Renal cortex interstitium (tissue), 11 donors: ENCODE results near the gene MGLL. TPM values are rescaled to one million over a fixed set of nuclear protein-coding genes. Genes with fewer than 3 reads are reported as not detected.

Experiments
- DNase-seq, 11 donors: peaks; one replicate each; pipeline ENCODE4 v3.0.0-alpha.2; 2013; ENCODE audit warnings: low read depth in 9 of 11, low spot score in 4 of 11; ENCODE audit errors: extremely low read depth in 1 of 11
- polyA plus RNA-seq, 3 donors: library from polyadenylated mRNA; unstranded; fragments of 120-200 nt; gene quantifications; one replicate each; pipeline ENCODE4 v1.2.1, GENCODE V29; 2013; ENCODE audit not compliant: insufficient read length in 3 of 3

MGLL gene
- polyA plus RNA-seq, 3 donors, result 23.7 to 30.1 (median 24.5) TPM

GRCh38 chr3:127768346-127769008, 53.8 kb downstream of the MGLL start:
- DNase-seq, result no peak

DNA sequence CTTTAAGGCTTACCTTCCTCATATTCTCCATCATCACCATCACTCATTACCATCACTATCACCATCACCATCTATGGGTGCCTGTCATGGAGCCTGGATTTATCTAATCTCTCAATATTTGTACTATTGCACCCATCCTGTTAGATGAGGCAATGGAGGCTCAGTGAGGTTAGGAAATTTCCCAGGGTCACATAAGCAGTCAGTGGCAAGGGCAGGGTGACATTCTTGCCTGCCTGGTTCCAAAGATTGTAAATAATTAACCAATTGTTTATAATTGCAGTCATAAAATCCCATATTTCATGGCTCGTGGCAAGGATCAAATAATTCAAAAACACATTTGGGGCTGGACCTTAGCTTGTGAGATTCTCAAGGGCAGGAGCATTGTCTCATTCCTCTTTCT, 55.2 kb downstream of the MGLL start:
- no peak for DNase-seq

DNA sequence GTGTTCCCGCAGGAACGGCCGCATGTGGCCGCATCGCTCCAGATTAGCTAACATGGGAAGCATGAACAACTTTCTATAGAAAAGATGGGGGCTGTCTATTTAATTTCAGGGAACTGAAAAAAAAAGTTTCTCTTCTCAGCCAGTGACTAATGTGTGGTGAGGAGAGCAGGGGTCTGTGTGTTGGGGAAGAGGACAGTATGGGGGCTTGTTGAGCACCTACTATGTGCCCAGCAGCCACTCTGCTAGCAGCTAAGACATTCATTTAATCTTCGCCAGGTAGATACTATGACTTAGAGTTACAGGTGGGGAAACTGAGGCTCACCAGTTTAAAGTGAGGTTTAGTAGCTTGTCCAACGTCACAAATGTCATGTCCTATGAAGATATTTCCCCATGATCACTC, 56.6 kb downstream of the MGLL start:
- DNase-seq, result no peak

DNA sequence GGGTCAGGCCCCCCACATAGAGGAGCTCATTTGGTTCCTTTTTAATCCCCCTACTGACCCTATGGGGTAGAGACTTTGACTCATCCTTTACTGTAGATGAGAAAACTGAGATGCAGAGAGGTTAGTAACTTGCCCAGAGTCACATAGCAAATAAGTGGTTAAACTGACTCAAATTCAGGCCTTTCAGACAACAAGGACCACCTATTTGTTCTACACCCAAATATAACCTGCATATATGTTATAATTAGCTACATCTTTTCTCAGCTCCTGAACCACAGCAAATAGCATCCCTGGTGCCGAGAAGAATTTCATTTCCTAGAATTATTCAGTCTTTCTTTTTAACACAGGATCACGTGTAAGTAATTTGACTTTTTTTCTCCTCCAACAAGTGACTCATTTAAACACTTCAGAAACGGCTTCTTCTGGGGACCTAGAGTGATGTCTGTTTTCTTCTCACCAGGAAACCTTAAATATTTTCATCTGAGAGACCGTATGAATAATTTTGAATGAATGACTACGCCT, 57.4 kb downstream of the MGLL start:
- DNase-seq, result no peak

- DNase-seq, result no peak
These were observed 58.0 kb downstream of the MGLL start for GRCh38 chr3:127764301-127764700.

- no peak for DNase-seq
These were observed 58.5 kb downstream of the MGLL start for GRCh38 chr3:127763816-127764215.

DNA sequence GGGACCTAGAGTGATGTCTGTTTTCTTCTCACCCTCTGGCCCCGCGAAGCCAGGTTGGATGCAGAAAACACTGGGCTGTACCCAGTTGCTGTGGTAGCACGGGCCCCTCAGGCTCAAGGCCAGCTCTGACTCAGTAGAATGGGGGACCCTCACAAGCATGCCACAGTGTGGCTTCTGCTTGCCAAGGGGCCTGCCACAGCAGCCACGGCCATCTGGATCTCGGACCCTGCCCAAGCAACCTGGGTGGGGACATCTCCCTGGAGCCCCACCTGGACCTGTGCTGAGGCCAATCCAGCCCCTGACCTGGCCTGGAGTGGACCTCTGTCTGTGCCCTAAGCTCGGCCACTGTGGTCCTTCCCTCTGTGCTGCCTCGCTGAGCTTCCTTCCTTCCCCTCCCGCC, 59.0 kb downstream of the MGLL start:
- no peak for DNase-seq

DNA sequence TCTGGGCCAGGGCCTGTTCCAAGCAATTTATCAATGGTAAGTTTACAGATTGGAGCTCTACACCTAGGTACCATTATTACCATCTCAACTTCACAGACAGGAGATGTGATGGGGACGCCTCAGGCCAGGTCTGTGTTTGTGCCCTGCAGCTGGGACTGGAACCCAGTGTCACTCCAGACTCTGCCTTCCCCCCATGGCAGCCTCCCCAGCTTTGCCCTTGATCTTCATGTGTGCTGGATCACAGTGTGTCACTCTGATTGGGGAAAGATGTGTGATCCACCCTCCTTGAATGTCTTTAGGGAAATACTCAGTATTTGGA, 59.6 kb downstream of the MGLL start:
- no peak for DNase-seq

DNA sequence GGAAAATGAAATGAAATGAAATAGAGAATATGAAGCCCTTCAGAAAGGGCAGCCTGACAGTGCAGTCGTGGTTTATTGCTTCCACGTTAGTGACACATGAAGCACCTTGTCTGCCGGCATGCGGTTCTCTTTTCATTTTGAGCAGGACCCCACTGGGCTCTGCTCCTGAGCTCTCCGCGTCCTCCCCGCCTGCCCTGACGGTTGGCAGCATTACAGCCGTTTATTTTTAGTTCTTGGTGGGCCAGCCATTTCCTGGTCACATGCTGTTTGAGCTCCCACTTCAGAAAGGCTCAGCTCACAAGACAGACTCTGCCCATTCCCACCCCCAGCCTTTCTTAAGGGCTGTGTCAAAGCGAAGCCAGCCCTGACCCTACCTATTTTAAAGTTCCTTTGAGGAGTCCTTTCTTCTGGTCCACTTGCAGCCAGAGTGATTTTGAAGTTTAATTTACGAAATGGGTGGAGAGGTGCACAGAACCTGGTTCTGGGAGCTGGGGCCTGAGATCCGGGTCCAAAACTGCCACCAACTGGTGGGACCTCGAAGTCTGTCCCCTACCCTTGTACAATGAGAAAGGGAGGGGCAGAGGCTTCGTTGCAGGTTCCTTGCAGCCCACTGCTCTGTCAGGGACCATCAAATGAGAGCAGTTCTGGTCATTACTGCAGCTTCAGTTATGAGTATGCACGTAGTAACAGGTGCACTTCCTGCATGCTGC, 60.1 kb downstream of the MGLL start:
- no peak for DNase-seq

DNA sequence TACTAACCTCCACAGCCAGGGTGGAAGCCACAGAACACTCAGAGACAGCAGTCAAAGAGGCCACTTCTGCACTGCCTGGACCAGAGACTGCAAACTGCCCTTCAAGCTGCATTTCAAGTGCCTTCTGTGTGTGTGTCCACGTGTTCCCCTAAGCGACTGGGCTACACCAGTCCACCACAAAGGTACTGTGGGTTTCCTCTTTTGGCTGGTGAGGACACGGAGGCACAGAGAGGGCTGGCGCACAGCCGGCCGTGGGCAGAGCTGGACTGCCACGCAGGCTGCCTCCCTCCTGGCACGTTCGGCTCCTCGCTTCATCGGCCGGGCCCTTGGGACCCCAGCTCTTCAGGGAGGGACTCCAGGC, 60.9 kb downstream of the MGLL start:
- DNase-seq, result no peak

DNA sequence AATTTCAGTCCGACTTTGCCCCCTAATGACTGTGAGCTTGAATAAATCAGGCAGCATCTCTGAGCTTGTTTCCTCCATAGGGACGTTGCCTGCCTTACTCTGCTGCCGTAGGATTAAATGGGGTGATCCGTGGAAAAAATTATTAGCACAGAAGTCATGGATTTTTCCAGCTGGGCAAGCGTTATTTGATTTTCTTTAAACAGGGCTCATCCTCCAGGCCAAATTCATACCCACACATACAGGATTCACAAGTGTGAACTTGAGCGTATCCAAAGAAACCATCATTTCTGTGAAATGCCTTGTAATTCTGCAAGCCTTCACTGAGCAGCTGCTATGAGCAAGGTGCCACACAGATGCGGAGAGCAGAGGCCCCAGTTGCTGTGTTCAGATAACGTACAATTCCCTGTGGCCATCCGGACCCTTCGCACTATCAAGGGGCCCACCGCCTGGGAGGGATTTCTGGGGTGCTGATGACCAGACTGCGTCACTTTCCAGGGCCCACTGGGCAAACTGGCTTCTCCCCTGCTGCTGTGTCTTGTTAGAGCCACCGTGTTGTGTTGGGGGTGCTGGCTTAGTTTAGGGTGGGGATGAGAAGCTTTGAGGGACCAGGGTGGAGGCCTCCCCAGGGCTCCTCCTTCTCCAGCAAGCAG, 61.4 kb downstream of the MGLL start:
- no peak for DNase-seq

DNA sequence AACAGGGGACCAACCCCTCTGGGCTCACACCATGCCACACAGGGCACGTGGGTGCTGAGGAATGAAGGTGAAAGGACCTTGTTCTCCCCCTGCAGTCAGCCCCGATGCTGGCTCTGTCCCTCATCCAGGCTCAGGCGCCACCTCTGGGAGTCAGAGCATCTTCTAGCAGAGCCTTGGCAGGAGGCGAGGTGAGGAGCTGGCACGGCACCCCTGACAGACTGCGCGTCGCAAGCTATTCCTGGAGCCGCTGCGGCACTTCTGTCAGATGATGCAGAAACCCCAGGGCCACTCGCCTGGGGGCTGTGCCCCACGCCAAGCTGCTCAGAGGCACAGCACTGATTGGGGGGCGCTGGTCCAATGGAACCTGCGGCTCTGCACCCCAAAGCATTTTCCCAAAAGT, 62.0 kb downstream of the MGLL start:
- DNase-seq, result no peak

GRCh38 chr3:127759826-127760225, 62.5 kb downstream of the MGLL start:
- no peak for DNase-seq

DNA sequence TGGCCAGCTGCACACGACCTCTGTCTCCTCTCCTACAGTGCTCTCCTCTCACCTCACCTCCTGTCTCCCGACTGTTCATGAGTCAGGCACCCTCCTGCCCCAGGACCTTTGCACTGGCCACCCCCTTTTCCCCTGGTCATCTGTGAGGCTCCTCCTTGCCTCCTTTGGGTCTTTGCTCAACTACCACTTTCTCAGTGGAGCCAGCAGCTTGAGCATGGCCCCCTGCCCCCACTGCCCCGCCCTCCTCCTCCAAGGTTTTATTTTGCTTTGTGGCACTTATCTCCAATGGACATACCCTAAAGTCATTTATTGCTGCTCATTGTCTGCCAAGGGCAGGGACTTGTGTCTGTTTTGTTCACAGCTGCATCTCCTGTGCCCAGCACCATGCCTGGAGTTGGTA, 64.3 kb downstream of the MGLL start:
- DNase-seq, result no peak

- no peak for DNase-seq
These were observed 67.0 kb downstream of the MGLL start for GRCh38 chr3:127755305-127755681.

GRCh38 chr3:127754411-127755304, 67.7 kb downstream of the MGLL start:
- no peak for DNase-seq

DNA sequence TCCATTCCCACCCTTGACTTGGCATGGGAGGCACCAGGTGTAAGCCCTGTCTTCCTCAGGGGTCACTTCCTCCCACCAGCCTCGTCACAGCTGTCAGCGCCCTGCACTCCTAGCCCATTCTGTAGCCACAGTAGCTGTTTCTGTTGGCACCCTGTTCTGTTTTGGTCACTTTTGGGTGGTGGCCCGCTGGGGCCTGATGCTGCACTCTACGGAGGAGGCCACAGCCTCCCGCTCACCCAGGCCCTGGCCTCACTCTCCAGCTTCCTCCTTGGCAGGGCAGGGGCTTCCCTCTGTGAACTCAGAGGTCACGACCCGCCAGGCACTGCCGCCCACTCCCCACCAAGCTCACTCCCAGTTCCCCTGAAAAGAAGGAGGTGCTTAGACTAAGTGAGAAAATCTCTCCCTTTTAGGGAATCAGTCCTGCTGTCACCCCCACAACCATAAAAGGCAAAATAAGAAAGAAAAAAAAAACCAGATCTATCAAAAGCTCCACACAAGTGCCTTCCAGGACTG, 68.4 kb downstream of the MGLL start:
- DNase-seq, result no peak

DNA sequence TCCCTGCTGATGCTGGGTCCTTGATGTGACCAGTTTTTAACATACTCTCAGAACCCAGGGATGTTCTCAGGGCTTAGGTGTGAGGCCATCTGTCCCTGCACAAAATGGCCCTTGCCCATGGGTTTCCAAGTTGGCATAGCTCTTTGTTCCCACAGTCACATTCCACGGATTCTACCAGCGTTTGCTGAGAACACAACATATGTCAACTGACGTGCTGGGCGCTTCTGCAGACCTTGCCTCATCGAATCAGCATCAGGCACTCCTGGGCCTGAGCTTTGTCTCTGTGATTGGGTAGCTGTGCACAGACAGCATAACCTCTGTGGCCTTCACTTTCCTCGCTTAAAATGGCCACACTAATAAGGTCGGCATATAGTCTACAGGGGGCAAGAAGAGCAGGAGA, 69.0 kb downstream of the MGLL start:
- DNase-seq, result no peak

- no peak for DNase-seq
These were observed 70.5 kb downstream of the MGLL start for GRCh38 chr3:127751782-127752181.
